Measurements from ENCODE around the gene MYL5. TPM values are rescaled to one million over a fixed set of nuclear protein-coding genes. Genes with fewer than 3 reads are reported as not detected.

MYL5 gene
- total and polyA plus RNA-seq, 2 donors (not counting 1 experiment from before 2014, with no cell fraction given), result 9.6 to 14.4 TPM

GRCh38 chr4:655464-656151 lies 18.7 kb upstream of the MYL5 start:
- Histone ChIP-seq H3K27ac (ENCODE audit: insufficient read depth, low read length) (no peak overlapping the region), H3K4me3 (replicated peaks in 1 of 4; ENCODE audit: control extremely low read depth in 1 of 4, insufficient read depth in 1 of 4, low read depth in 3 of 4, low read length in 4 of 4) (no peak overlapping the region), H4K20me1 (ENCODE audit: control insufficient read depth, extremely low read depth, insufficient read depth, low read length) (no peaks in the 10 kb centered on the region), H3K27me3 (ENCODE audit: control insufficient read depth, insufficient read depth, low read length) (peaks cover 4% of the 10 kb centered on the region), H3K9ac (ENCODE audit: insufficient read depth, low read length) (no peak overlapping the region), H3K9me3 (ENCODE audit: control insufficient read depth, insufficient read depth, low read depth, low read length) (no peaks in the 10 kb centered on the region), H3K4me2 (ENCODE audit: extremely low read depth, insufficient read depth, low read length) (no peak overlapping the region), H2AFZ (ENCODE audit: low read length) (no peak overlapping the region), H3K4me1 (ENCODE audit: control insufficient read depth, extremely low read depth, insufficient read depth, low read length) (no peaks in the 10 kb centered on the region), H3K79me2 (ENCODE audit: control insufficient read depth, insufficient read depth, low read length) (no peaks in the 10 kb centered on the region), H3K36me3 (ENCODE audit: control insufficient read depth, insufficient read depth, low read length) (no peaks in the 10 kb centered on the region)
- DNase-seq (ENCODE audit: low read depth in 2 of 2), result no peak
- TF ChIP-seq CTCF (conservative IDR thresholded peaks at IDR 0.05 in 1 of 2, IDR thresholded peaks at IDR 0.05 in 1 of 2; ENCODE audit: low read depth in 1 of 2, low read length in 2 of 2) (no peak), EZH2 (IDR thresholded peaks at IDR 0.05; ENCODE audit: low read length, missing control alignments) (no peak)

- Histone ChIP-seq H3K27me3 (ENCODE audit: control insufficient read depth, insufficient read depth, low read length) (peaks cover under 1% of the 10 kb centered on the region), H4K20me1 (ENCODE audit: control insufficient read depth, extremely low read depth, insufficient read depth, low read length) (no peaks in the 10 kb centered on the region), H3K4me1 (ENCODE audit: control insufficient read depth, extremely low read depth, insufficient read depth, low read length) (no peaks in the 10 kb centered on the region), H3K36me3 (ENCODE audit: control insufficient read depth, insufficient read depth, low read length) (no peaks in the 10 kb centered on the region), H3K9me3 (ENCODE audit: control insufficient read depth, insufficient read depth, low read depth, low read length) (no peaks in the 10 kb centered on the region), H2AFZ (ENCODE audit: low read length) (no peak overlapping the region), H3K4me3 (replicated peaks in 1 of 4; ENCODE audit: control extremely low read depth in 1 of 4, insufficient read depth in 1 of 4, low read depth in 3 of 4, low read length in 4 of 4) (no peak overlapping the region), H3K79me2 (ENCODE audit: control insufficient read depth, insufficient read depth, low read length) (no peaks in the 10 kb centered on the region), H3K9ac (ENCODE audit: insufficient read depth, low read length) (no peak overlapping the region), H3K27ac (ENCODE audit: insufficient read depth, low read length) (no peak overlapping the region), H3K4me2 (ENCODE audit: extremely low read depth, insufficient read depth, low read length) (no peak overlapping the region)
- DNase-seq (ENCODE audit: low read depth in 2 of 2), result no peak
- TF ChIP-seq EZH2 (IDR thresholded peaks at IDR 0.05; ENCODE audit: low read length, missing control alignments) (no peak), CTCF (conservative IDR thresholded peaks at IDR 0.05 in 1 of 2, IDR thresholded peaks at IDR 0.05 in 1 of 2; ENCODE audit: low read depth in 1 of 2, low read length in 2 of 2) (no peak)
These were observed 17.7 kb upstream of the MYL5 start for GRCh38 chr4:656436-657337.

GRCh38 chr4:657338-657833 lies 17.0 kb upstream of the MYL5 start:
- Histone ChIP-seq H3K9me3 (ENCODE audit: control insufficient read depth, insufficient read depth, low read depth, low read length) (no peaks in the 10 kb centered on the region), H3K4me1 (ENCODE audit: control insufficient read depth, extremely low read depth, insufficient read depth, low read length) (no peaks in the 10 kb centered on the region)
- DNase-seq (ENCODE audit: low read depth in 2 of 2), result no peak

More at GRCh38 chr4:657338-657833, 17.0 kb upstream of the MYL5 start:
- Histone ChIP-seq H2AFZ (ENCODE audit: low read length) (no peak overlapping the region), H3K36me3 (ENCODE audit: control insufficient read depth, insufficient read depth, low read length) (no peaks in the 10 kb centered on the region), H3K27ac (ENCODE audit: insufficient read depth, low read length) (no peak overlapping the region), H4K20me1 (ENCODE audit: control insufficient read depth, extremely low read depth, insufficient read depth, low read length) (no peaks in the 10 kb centered on the region), H3K4me2 (ENCODE audit: extremely low read depth, insufficient read depth, low read length) (no peak overlapping the region), H3K27me3 (ENCODE audit: control insufficient read depth, insufficient read depth, low read length) (no peaks in the 10 kb centered on the region), H3K79me2 (ENCODE audit: control insufficient read depth, insufficient read depth, low read length) (no peaks in the 10 kb centered on the region), H3K9ac (ENCODE audit: insufficient read depth, low read length) (no peak overlapping the region), H3K4me3 (replicated peaks in 1 of 4; ENCODE audit: control extremely low read depth in 1 of 4, insufficient read depth in 1 of 4, low read depth in 3 of 4, low read length in 4 of 4) (no peak overlapping the region)
- TF ChIP-seq CTCF (conservative IDR thresholded peaks at IDR 0.05 in 1 of 2, IDR thresholded peaks at IDR 0.05 in 1 of 2; ENCODE audit: low read depth in 1 of 2, low read length in 2 of 2), result no peak
- TF ChIP-seq EZH2 (IDR thresholded peaks at IDR 0.05; ENCODE audit: low read length, missing control alignments), result no peak
